Neural cell (in vitro differentiated cells): ENCODE data around the gene NCK1. TPM values are rescaled to one million over a fixed set of nuclear protein-coding genes. Genes with fewer than 3 reads are reported as not detected.

Source experiments
- H2AFZ ChIP-seq: fragments of 200-600, 300-800 bp; sonication (generic), shearing (Covaris generic); 2 replicates; pipeline ENCODE4 v1.6.0; 2014; ENCODE audit warnings: low read depth, mild to moderate bottlenecking, antibody characterized with exemption, low read length, moderate library complexity
- H3F3A ChIP-seq: fragments of 200-600 bp; shearing (Covaris generic); 2 replicates; pipeline ENCODE4 v1.6.1; 2016; ENCODE audit warnings: mild to moderate bottlenecking, moderate library complexity, mixed read lengths, antibody characterized with exemption, low read length; ENCODE audit not compliant: insufficient read depth, poor library complexity, severe bottlenecking
- H3K27ac ChIP-seq: fragments of 200-600, 300-800 bp; sonication (generic), shearing (Covaris generic); 2 replicates; pipeline ENCODE4 v1.5.1; 2014; ENCODE audit warnings: mild to moderate bottlenecking, low read length, moderate library complexity
- H3K27me3 ChIP-seq: fragments of 300-800, 200-600 bp; sonication (generic), shearing (Covaris generic); 2 replicates; pipeline ENCODE4 v1.6.0; 2014; ENCODE audit warnings: mild to moderate bottlenecking, low read depth, low read length, moderate library complexity; ENCODE audit not compliant: insufficient read depth
- H3K36me3 ChIP-seq: fragments of 300-800, 200-600 bp; sonication (generic), shearing (Covaris generic); 2 replicates; pipeline ENCODE4 v1.5.1; 2014; ENCODE audit warnings: mild to moderate bottlenecking, antibody characterized with exemption, low read length, moderate library complexity; ENCODE audit not compliant: insufficient read depth
- H3K4me2 ChIP-seq: fragments of 300-800, 200-600 bp; sonication (generic), shearing (Covaris generic); 2 replicates; pipeline ENCODE4 v1.6.0; 2014; ENCODE audit warnings: mild to moderate bottlenecking, low read length
- H3K4me3 ChIP-seq: fragments of 300-800, 200-600 bp; sonication (generic), shearing (Covaris generic); 2 replicates; pipeline ENCODE4 v1.5.1; 2014; ENCODE audit warnings: mild to moderate bottlenecking, low read length, moderate library complexity
- H3K79me2 ChIP-seq: fragments of 200-600 bp; shearing (Covaris generic); replicated peaks from 2 replicates; pipeline ENCODE4 v1.6.0; 2014; ENCODE audit warnings: mild to moderate bottlenecking, low read length, moderate library complexity; ENCODE audit not compliant: insufficient read depth
- H3K9ac ChIP-seq: fragments of 300-800, 200-600 bp; sonication (generic), shearing (Covaris generic); 2 replicates; pipeline ENCODE4 v1.6.1; 2016; ENCODE audit warnings: mild to moderate bottlenecking, low read length, mixed read lengths
- H3K9me2 ChIP-seq: fragments of 200-600 bp; shearing (Covaris generic); 2 replicates; pipeline ENCODE4 v1.6.1; 2016; ENCODE audit warnings: mild to moderate bottlenecking, low read length, mixed read lengths; ENCODE audit not compliant: insufficient read depth
- H3K9me3 ChIP-seq: fragments of 200-600, 300-800 bp; sonication (generic), shearing (Covaris generic); 2 replicates; pipeline ENCODE4 v1.6.1; 2016; ENCODE audit warnings: mild to moderate bottlenecking, mixed run types, low read length, moderate library complexity, mixed read lengths
- H4K20me1 ChIP-seq: fragments of 200-600 bp; shearing (Covaris generic); 2 replicates; pipeline ENCODE4 v1.6.1; 2016; ENCODE audit warnings: mild to moderate bottlenecking, mixed run types; ENCODE audit not compliant: insufficient read depth
- EP300 ChIP-seq: fragments of 450-650 bp; conservative IDR thresholded peaks from 2 replicates; pipeline ENCODE4 v1.6.1; 2014; ENCODE audit warnings: antibody characterized with exemption, mild to moderate bottlenecking, moderate library complexity; ENCODE audit not compliant: poor library complexity, severe bottlenecking
- EZH2 ChIP-seq: fragments of 200-600, 300-800 bp; shearing (Covaris generic), sonication (generic); IDR thresholded peaks from 2 replicates; pipeline ENCODE4 v1.6.1; 2014; ENCODE audit warnings: antibody characterized with exemption, low read length, borderline replicate concordance, mild to moderate bottlenecking; ENCODE audit not compliant: insufficient read depth, poor library complexity, severe bottlenecking
- MXI1 ChIP-seq: fragments of 450-650 bp; conservative IDR thresholded peaks from 2 replicates; pipeline ENCODE4 v1.6.1; 2014; ENCODE audit warnings: antibody characterized with exemption, mild to moderate bottlenecking; ENCODE audit not compliant: poor library complexity, severe bottlenecking
- POLR2AphosphoS5 ChIP-seq: IDR thresholded peaks from 2 replicates; pipeline ENCODE4 v1.6.1; 2012
- RAD21 ChIP-seq: fragments of 450-650 bp; conservative IDR thresholded peaks from 2 replicates; pipeline ENCODE4 v1.6.1; 2014; ENCODE audit warnings: antibody characterized with exemption, mild to moderate bottlenecking, moderate library complexity
- REST ChIP-seq: IDR thresholded peaks from 2 replicates; pipeline ENCODE4 v1.6.1; 2012; ENCODE audit warnings: borderline replicate concordance
- SMC3 ChIP-seq: fragments of 450-650 bp; conservative IDR thresholded peaks from 2 replicates; pipeline ENCODE4 v1.6.1; 2014; ENCODE audit warnings: antibody characterized with exemption, mild to moderate bottlenecking, moderate library complexity; ENCODE audit not compliant: poor library complexity
- TAF1 ChIP-seq: IDR thresholded peaks from 2 replicates; pipeline ENCODE4 v1.6.1; 2012; ENCODE audit warnings: low read depth
- polyA plus RNA-seq: library from polyadenylated mRNA; depleted of rRNA; stranded (reverse); fragments of >200 nt; gene quantifications from 2 replicates; pipeline ENCODE4 v1.2.3, GENCODE V29; 2014
- TF ChIP-seq, protein P1 (sequence below): fragments of 450-650 bp; IDR thresholded peaks from 2 replicates; pipeline ENCODE4 v1.5.1; 2014; ENCODE audit warnings: antibody characterized with exemption, mild to moderate bottlenecking, moderate library complexity; ENCODE audit not compliant: poor library complexity, severe bottlenecking

Gene NCK1
- polyA plus RNA-seq, 1 donor from 2014 or later = 21.5 TPM

DNA sequence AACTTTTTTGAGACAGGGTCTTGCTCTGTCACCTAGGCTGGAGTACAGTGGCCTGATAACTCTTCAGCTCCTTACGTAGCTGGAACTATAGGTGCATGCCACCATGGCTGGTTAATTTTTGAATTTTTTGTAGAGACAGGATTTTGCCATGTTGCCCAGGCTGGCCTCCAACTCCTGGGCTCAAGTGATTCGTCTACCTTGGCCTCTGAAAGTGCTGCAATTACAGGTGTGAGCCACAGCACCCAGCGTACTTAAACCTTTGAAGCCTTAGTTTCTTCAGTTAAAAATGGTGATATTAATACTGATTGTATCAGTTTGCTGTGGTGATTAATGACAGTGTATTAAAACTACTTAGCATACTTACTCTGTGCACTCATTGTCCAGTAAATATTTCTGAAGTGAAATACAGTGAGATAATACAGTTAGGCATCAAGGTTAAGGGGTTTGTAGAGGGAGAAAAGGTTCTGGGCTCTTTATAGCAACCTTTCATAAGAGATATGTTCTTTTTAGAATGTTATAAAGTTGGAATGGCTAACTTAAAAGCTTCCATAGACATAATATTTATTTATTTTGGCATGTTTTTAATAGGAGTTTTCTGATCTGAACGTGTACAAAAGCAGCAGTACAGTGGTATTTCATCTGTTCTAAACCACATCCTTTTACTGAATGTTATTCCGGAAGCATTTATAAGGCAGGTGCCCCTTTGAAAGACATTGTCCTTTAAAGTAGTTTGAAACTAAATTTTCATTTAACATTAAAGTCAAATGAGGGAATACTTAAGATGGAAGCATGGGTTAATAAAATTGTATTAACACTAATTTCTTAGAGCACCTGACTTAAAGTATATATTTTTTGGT, 23.6 kb downstream of the NCK1 start:
- Histone ChIP-seq H3K4me3 (no peak overlapping the region), H3K27me3 (no peaks in the 10 kb centered on the region), H3K27ac (no peak overlapping the region), H4K20me1 (no peaks in the 10 kb centered on the region), H2AFZ (no peak overlapping the region), H3K9me3 (no peaks in the 10 kb centered on the region), H3K4me2 (no peak overlapping the region), H3F3A (no peaks in the 10 kb centered on the region), H3K9ac (no peak overlapping the region), H3K9me2 (no peaks in the 10 kb centered on the region), H3K79me2 (peaks cover 19% of the 10 kb centered on the region), H3K36me3 (no peaks in the 10 kb centered on the region)
- TF ChIP-seq EP300 (no peak), TAF1 (no peak), REST (no peak), MXI1 (no peak), POLR2AphosphoS5 (no peak), RAD21 (no peak)
- TF ChIP-seq, protein P1, sequence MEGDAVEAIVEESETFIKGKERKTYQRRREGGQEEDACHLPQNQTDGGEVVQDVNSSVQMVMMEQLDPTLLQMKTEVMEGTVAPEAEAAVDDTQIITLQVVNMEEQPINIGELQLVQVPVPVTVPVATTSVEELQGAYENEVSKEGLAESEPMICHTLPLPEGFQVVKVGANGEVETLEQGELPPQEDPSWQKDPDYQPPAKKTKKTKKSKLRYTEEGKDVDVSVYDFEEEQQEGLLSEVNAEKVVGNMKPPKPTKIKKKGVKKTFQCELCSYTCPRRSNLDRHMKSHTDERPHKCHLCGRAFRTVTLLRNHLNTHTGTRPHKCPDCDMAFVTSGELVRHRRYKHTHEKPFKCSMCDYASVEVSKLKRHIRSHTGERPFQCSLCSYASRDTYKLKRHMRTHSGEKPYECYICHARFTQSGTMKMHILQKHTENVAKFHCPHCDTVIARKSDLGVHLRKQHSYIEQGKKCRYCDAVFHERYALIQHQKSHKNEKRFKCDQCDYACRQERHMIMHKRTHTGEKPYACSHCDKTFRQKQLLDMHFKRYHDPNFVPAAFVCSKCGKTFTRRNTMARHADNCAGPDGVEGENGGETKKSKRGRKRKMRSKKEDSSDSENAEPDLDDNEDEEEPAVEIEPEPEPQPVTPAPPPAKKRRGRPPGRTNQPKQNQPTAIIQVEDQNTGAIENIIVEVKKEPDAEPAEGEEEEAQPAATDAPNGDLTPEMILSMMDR = no peak

- Histone ChIP-seq H3K9ac (no peak overlapping the region), H3K27me3 (no peaks in the 10 kb centered on the region), H3K9me2 (no peaks in the 10 kb centered on the region), H3K4me3 (no peak overlapping the region), H3F3A (no peaks in the 10 kb centered on the region), H4K20me1 (no peaks in the 10 kb centered on the region), H3K79me2 (peaks cover 39% of the 10 kb centered on the region), H3K9me3 (no peaks in the 10 kb centered on the region), H3K4me2 (no peak overlapping the region), H3K36me3 (no peaks in the 10 kb centered on the region), H2AFZ (no peak overlapping the region), H3K27ac (no peak overlapping the region)
- no peak for TF ChIP-seq POLR2AphosphoS5
- no peak for TF ChIP-seq REST
- no peak for TF ChIP-seq MXI1
- TF ChIP-seq, protein P1 = no peak
- no peak for TF ChIP-seq RAD21
- TF ChIP-seq SMC3 = no peak
- TF ChIP-seq EP300 = no peak
- no peak for TF ChIP-seq EZH2
- no peak for TF ChIP-seq TAF1
Observed at GRCh38 chr3:136889947-136890346, 27.9 kb downstream of the NCK1 start.
